Heart left ventricle (tissue), 16 donors: ENCODE results near the gene STK36. TPM values are rescaled to one million over a fixed set of nuclear protein-coding genes. Genes with fewer than 3 reads are reported as not detected.

ENCODE experiments used
- ATAC-seq, 4 donors: fragments of 200-7000 bp; cut with Tn5 transposase; one replicate each; pipeline ENCODE4 v1.9.1; 2020 to 2022; ENCODE audit warnings: moderate library complexity in 4 of 4, mild to moderate bottlenecking in 3 of 4, moderate number of reproducible peaks in 1 of 4
- DNase-seq, 5 donors: peaks; one replicate each; pipeline ENCODE4 v3.0.0-alpha.2; 2020
- H3K27ac ChIP-seq, 12 donors: fragments of 200-600 bp; sonication (generic) in 4 of 12; one replicate each; pipeline versions ENCODE4 v1.5.0 to v1.8.0; 2016 to 2022; ENCODE audit warnings: mild to moderate bottlenecking in 2 of 12
- H3K27me3 ChIP-seq, 9 donors: fragments of 200-600 bp; sonication (generic) in 2 of 9; one replicate each; pipeline versions ENCODE4 v1.5.1 to v1.8.0; 2016 to 2022; ENCODE audit warnings: mild to moderate bottlenecking in 3 of 9
- H3K36me3 ChIP-seq, 9 donors: fragments of 200-600 bp; sonication (generic) in 2 of 9; one replicate each; pipeline versions ENCODE4 v1.5.0 to v1.8.0; 2018 to 2022; ENCODE audit warnings: mild to moderate bottlenecking in 2 of 9
- H3K4me1 ChIP-seq, 12 donors: fragments of 200-600 bp; sonication (generic) in 4 of 12; one replicate each; pipeline versions ENCODE4 v1.5.0 to v1.8.0; 2016 to 2022; ENCODE audit warnings: mild to moderate bottlenecking in 3 of 12
- H3K4me3 ChIP-seq, 12 donors: fragments of 200-600 bp; sonication (generic) in 4 of 12; one replicate each; pipeline versions ENCODE4 v1.5.0 to v1.8.0; 2017 to 2022; ENCODE audit warnings: mild to moderate bottlenecking in 9 of 12, moderate library complexity in 4 of 12
- H3K9me3 ChIP-seq, 12 donors: fragments of 200-600 bp; sonication (generic) in 4 of 12; one replicate each; pipeline versions ENCODE4 v1.5.0 to v1.8.0; 2016 to 2022; ENCODE audit warnings: mild to moderate bottlenecking in 1 of 12
- CTCF ChIP-seq, 12 donors: fragments of 200-600 bp; sonication (generic) in 4 of 12; IDR thresholded peaks; one replicate each; pipeline versions ENCODE4 v1.5.0 to v1.8.0; 2018 to 2022; ENCODE audit warnings: antibody characterized with exemption in 12 of 12, mild to moderate bottlenecking in 5 of 12
- POLR2A ChIP-seq, 2 donors: fragments of 450-650 bp; IDR thresholded peaks; one replicate each; pipeline ENCODE4 v1.6.1; 2017; ENCODE audit warnings: antibody characterized with exemption in 2 of 2, mild to moderate bottlenecking in 2 of 2, moderate library complexity in 2 of 2
- WGBS, 4 donors: extraction: QIAGEN DNeasy Blood & Tissue Kit in 2 of 4; methylation state at CpG; one replicate each; pipeline versions ENCODE4 v1.1.5 to v1.1.7; 2013 to 2018; 5-methylcytosine and 5-hydroxymethylcytosine counted together
- intact Hi-C, 10 donors: fragments of 100-400 bp; cut with DNase I; formaldehyde crosslinking; loops; one replicate each; pipeline versions ENCODE4 v1.11.1 to v1.14.2; 2022
- polyA plus RNA-seq, 2 donors: library from polyadenylated mRNA; stranded (reverse); fragments of 200-250 nt; gene quantifications; one replicate each; pipeline ENCODE4 v1.2.3, GENCODE V29; 2013
- total RNA-seq, 9 donors: library from RNA; depleted of rRNA in 2 of 9; stranded (reverse); fragments of >200 nt in 2 of 9; fragmentation: NEBNext Ultra II Directional in 3 of 9; extraction: Animal tissue kit (Norgen Biotek cat#: 25700) in 3 of 9; gene quantifications; one replicate each; pipeline versions ENCODE4 v1.1.0 to v1.2.4, GENCODE V29; 2016 to 2023
- donor health status: ischemic (EF 13 %, LVEDD 7.1; RV severe dilation, severe dysfunction).
- donor health status: healthy with polysubstance abuse.
- donor health status: DM: no; HTN: yes; CAD: no.
- donor health status: DM: no; HTN: no; CAD: no.
- donor health status: ischemic (EF 25% LVEDD 6.9; RV normal size, moderate dysfunction).
- donor health status: ischemic (EF 25% LVEDD 5.7; RV mildly dilated, moderate dysfunction).
- donor health status: healthy.
- donor health status: DM: yes; HTN: yes; CAD: no.
- donor health status: ischemic (EF 35%, LVEDD 5.7; RV mildly dilated, moderate dysfunction).
- donor health status: nonischemic (EF 11% LVEDD 7.7; RV severe dilation, severe dysfunction).
- donor health status: DM: yes; HTN: yes; CAD: no.
- donor health status: PGD.
- donor health status: ischemic (EF 29% LVEDD 5.4; RV normal size, mild dysfunction).
- donor health status: nonischemic (EF 23%, LVEDD 6.1; RV moderate dilation, normal function).

Gene STK36
- total and polyA plus RNA-seq, 11 donors: 4.7 to 16.2 (median 7.9) TPM

- no peaks in the 10 kb centered on the region for H3K9me3 ChIP-seq
- peak in 1 of 5 donors; percentile 44 for DNase-seq
- intact Hi-C loops: loop anchor here in 8 of 10 donors (2.0 to 10.0 kb wide), 7 partner anchors 51 to 373 kb away; partner anchors contain the start of genes CNOT9 (in 2 of the 8), USP37 (in 2 of the 8), AAMP (in 1 of the 8) and PNKD (in 1 of the 8)
- ATAC-seq: peak; percentile 15 to 73 (median 69)
- H3K27ac ChIP-seq: no peak overlapping the region
- peaks cover 0 to 7% (median 0%) of the 10 kb centered on the region in 12 donors for H3K4me1 ChIP-seq
- WGBS, 4 donors: 69 to 73% (median 71%) methylated on average over 9 of the region's 9 CpGs
- TF ChIP-seq POLR2A (IDR thresholded peaks at IDR 0.05) (no peak), CTCF (IDR thresholded peaks at IDR 0.05) (peak; percentile 62 to 82 (median 74))
- peaks cover 0 to 99% (median 97%) of the 10 kb centered on the region in 9 donors for H3K36me3 ChIP-seq
- no peak overlapping the region for H3K4me3 ChIP-seq
- H3K27me3 ChIP-seq: no peaks in the 10 kb centered on the region
Measured at GRCh38 chr2:218648088-218648786, 23.6 kb upstream of the STK36 start.

- H3K9me3 ChIP-seq: no peaks in the 10 kb centered on the region
- WGBS, 4 donors: 89 to 97% (median 91%) methylated on average over 11 of the region's 11 CpGs
- H3K36me3 ChIP-seq: peaks cover 0 to 100% (median 97%) of the 10 kb centered on the region in 9 donors
- no peaks in the 10 kb centered on the region for H3K27me3 ChIP-seq
- H3K4me3 ChIP-seq: no peak overlapping the region
- DNase-seq (no peak), ATAC-seq (peak in 1 of 4 donors; percentile 5)
- TF ChIP-seq POLR2A (IDR thresholded peaks at IDR 0.05): no peak
- TF ChIP-seq CTCF (IDR thresholded peaks at IDR 0.05): no peak
- intact Hi-C loops: loop anchor here in 8 of 10 donors (2.0 to 10.0 kb wide), 7 partner anchors 51 to 374 kb away; partner anchors contain the start of genes CNOT9 (in 2 of the 8), USP37 (in 2 of the 8), AAMP (in 1 of the 8) and PNKD (in 1 of the 8)
- H3K4me1 ChIP-seq: peaks cover 0 to 7% (median 0%) of the 10 kb centered on the region in 12 donors
- no peak overlapping the region for H3K27ac ChIP-seq
Measured at GRCh38 chr2:218648787-218649100, 23.1 kb upstream of the STK36 start.

DNA sequence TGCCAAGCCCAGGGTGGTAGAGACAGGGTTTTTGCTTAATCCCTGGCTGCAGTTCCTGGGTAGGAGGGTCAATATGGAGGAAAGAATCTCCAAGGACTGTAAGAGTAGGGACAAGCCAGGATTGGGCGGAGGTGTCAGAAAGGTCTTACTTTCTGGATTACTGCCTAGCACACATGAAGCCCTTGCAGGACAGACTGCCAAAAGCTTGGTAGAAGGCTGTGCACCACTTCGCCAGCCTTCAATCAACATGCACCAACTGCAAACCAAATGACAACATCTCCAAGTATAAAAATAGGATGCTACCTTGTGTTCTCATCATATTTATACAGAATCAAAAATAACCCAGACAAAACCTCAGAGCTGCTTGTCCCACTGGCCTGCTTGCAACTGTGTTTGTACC is 16.1 kb upstream of the STK36 start:
- peaks cover 0 to 71% (median 65%) of the 10 kb centered on the region in 9 donors for H3K36me3 ChIP-seq
- peak overlapping the region in 11 of 12 donors; percentile 20 to 87 (median 58) for H3K27ac ChIP-seq
- DNase-seq (peak in 3 of 5 donors; percentile 37 to 56 (median 45)), ATAC-seq (peak; percentile 53 to 74 (median 65))
- TF ChIP-seq POLR2A (IDR thresholded peaks at IDR 0.05) (no peak), CTCF (IDR thresholded peaks at IDR 0.05) (no peak)
- H3K9me3 ChIP-seq: no peaks in the 10 kb centered on the region
- H3K4me1 ChIP-seq: peaks cover 0 to 43% (median 24%) of the 10 kb centered on the region in 12 donors
- H3K4me3 ChIP-seq: no peak overlapping the region
- 56 to 75% (median 64%) methylated on average over 2 of the region's 2 CpGs for WGBS, 4 donors
- intact Hi-C loops: loop anchor here in 7 of 10 donors (5.0 to 10.0 kb wide), 6 partner anchors 81 to 251 kb away; partner anchors contain the start of genes CNOT9 (in 3 of the 7) and USP37 (in 3 of the 7)
- H3K27me3 ChIP-seq: no peaks in the 10 kb centered on the region

DNA sequence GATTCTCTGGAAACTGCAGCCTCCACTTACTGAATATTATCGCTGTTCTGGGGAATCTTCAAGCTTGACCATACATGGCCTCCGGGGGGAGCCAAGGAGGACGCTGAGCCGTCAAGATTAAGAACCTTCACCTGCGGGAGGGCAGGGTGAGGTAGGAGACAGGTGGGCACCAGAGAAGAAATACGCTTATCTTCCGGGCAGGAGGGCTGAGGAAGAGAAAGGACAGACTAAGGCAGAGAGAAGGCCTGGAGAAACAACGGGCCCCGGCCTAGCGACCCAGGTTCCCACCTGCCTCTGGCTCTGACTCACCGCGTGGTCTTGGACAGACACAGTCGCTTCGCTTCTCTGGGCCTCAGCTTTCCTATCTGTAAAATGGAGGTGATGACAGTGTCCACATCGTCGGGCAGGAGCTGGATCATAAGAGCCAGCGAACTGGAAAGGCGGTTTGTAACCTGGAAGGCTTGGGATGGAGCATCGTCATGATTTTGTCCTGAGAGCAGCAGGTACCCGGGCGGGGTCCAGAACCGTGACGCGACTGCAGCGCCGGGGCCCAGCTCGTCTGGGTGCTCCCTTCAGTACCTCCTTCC is 13.1 kb upstream of the STK36 start:
- H3K27me3 ChIP-seq: no peaks in the 10 kb centered on the region
- peaks cover 0 to 45% (median 25%) of the 10 kb centered on the region in 12 donors for H3K4me1 ChIP-seq
- TF ChIP-seq CTCF (IDR thresholded peaks at IDR 0.05): peak in 4 of 12 donors; percentile 8 to 34 (median 25)
- no peak for TF ChIP-seq POLR2A (IDR thresholded peaks at IDR 0.05)
- H3K9me3 ChIP-seq: no peaks in the 10 kb centered on the region
- no peak for DNase-seq
- intact Hi-C loops: loop anchor here in 7 of 10 donors (1.0 to 10.0 kb wide), 8 partner anchors 14 to 254 kb away; partner anchors contain the start of genes CNOT9 (in 3 of the 7), USP37 (in 3 of the 7), RNF25 (in 1 of the 7) and STK36 (in 1 of the 7)
- no peak for ATAC-seq
- 3 to 9% (median 4%) methylated on average over 18 to 27 of the region's 27 CpGs for WGBS, 4 donors
- peak overlapping the region; percentile 60 to 96 (median 88) for H3K4me3 ChIP-seq
- H3K36me3 ChIP-seq: peaks cover 0 to 65% (median 59%) of the 10 kb centered on the region in 9 donors
- peak overlapping the region; percentile 45 to 91 (median 82) for H3K27ac ChIP-seq
